ENCODE results near the gene FAM124A. TPM values are rescaled to one million over a fixed set of nuclear protein-coding genes. Genes with fewer than 3 reads are reported as not detected.

FAM124A gene
- total and polyA plus RNA-seq, 2 donors (not counting 3 experiments of a cell fraction or from before 2014, with no cell fraction given), result 3.8 to 9.9 TPM

- DNase-seq (ENCODE audit: low read depth, low spot score) (peak; percentile 42), FAIRE-seq (no peak)
- Histone ChIP-seq H3K4me1 (ENCODE audit: control insufficient read depth, extremely low read depth, insufficient read depth, low read length) (peaks cover 13% of the 10 kb centered on the region), H3K79me2 (ENCODE audit: control insufficient read depth, insufficient read depth, low read length) (no peaks in the 10 kb centered on the region), H3K9ac (replicated peaks; ENCODE audit: extremely low read depth, insufficient read depth, low read length) (no peak overlapping the region), H3K27me3 (ENCODE audit: control insufficient read depth in 2 of 2, insufficient read depth in 2 of 2, low read length in 2 of 2) (no peaks in the 10 kb centered on the region), H3K9me1 (replicated peaks; ENCODE audit: control insufficient read depth, extremely low read depth, insufficient read depth, low read length) (no peaks in the 10 kb centered on the region), H3K36me3 (ENCODE audit: control insufficient read depth in 2 of 2, extremely low read depth in 1 of 2, insufficient read depth in 2 of 2, low read length in 2 of 2) (no peaks in the 10 kb centered on the region), H3K9me3 (replicated peaks; ENCODE audit: control insufficient read depth, insufficient read depth, low read length) (no peaks in the 10 kb centered on the region), H2AFZ (ENCODE audit: low read depth, low read length) (no peak overlapping the region), H3K27ac (ENCODE audit: insufficient read depth, low read depth, low read length) (no peak overlapping the region), H3K4me3 (replicated peaks in 1 of 3; ENCODE audit: insufficient read depth in 1 of 3, low read depth in 1 of 3, low read length in 3 of 3) (no peak overlapping the region), H4K20me1 (replicated peaks; ENCODE audit: control insufficient read depth, extremely low read depth, insufficient read depth, low read length) (no peaks in the 10 kb centered on the region), H3K4me2 (ENCODE audit: insufficient read depth, low read length) (no peak overlapping the region)
- intact Hi-C loops (cut with micrococcal nuclease) (loop anchor here (5.0 to 10.0 kb wide), 2 partner anchors 35 to 98 kb away; no protein-coding TSS in a partner anchor), dilution Hi-C loops (cut with MboI; ENCODE audit: extremely low pct_ligation_motif_present, low sequenced_read_pairs) (no loop called here)
- TF ChIP-seq JUN (IDR thresholded peaks at IDR 0.05; ENCODE audit: borderline replicate concordance, insufficient read depth, insufficient read length, low read depth) (no peak), FOS (IDR thresholded peaks at IDR 0.05; ENCODE audit: borderline replicate concordance, insufficient read depth, low read length) (peak; percentile 35), GATA2 (IDR thresholded peaks at IDR 0.05; ENCODE audit: insufficient read depth, insufficient read length, low read depth, low read length) (peak; percentile 73)
- ChIA-PET CTCF (no interaction called here), POLR2A (no interaction called here)
- no TSS peak for BruUV-seq (replicated peaks)
Observed at GRCh38 chr13:51317262-51317661, 95.1 kb downstream of the FAM124A start.

- Histone ChIP-seq H3K79me2 (ENCODE audit: control insufficient read depth, insufficient read depth, low read length) (no peaks in the 10 kb centered on the region), H4K20me1 (replicated peaks; ENCODE audit: control insufficient read depth, extremely low read depth, insufficient read depth, low read length) (no peaks in the 10 kb centered on the region), H3K9me1 (replicated peaks; ENCODE audit: control insufficient read depth, extremely low read depth, insufficient read depth, low read length) (no peaks in the 10 kb centered on the region), H3K4me2 (ENCODE audit: insufficient read depth, low read length) (no peak overlapping the region), H3K36me3 (ENCODE audit: control insufficient read depth in 2 of 2, extremely low read depth in 1 of 2, insufficient read depth in 2 of 2, low read length in 2 of 2) (no peaks in the 10 kb centered on the region), H2AFZ (ENCODE audit: low read depth, low read length) (no peak overlapping the region), H3K9me3 (replicated peaks; ENCODE audit: control insufficient read depth, insufficient read depth, low read length) (no peaks in the 10 kb centered on the region), H3K27me3 (ENCODE audit: control insufficient read depth in 2 of 2, insufficient read depth in 2 of 2, low read length in 2 of 2) (no peaks in the 10 kb centered on the region), H3K4me1 (ENCODE audit: control insufficient read depth, extremely low read depth, insufficient read depth, low read length) (peaks cover 13% of the 10 kb centered on the region), H3K9ac (replicated peaks; ENCODE audit: extremely low read depth, insufficient read depth, low read length) (no peak overlapping the region), H3K4me3 (replicated peaks in 1 of 3; ENCODE audit: insufficient read depth in 1 of 3, low read depth in 1 of 3, low read length in 3 of 3) (no peak overlapping the region), H3K27ac (ENCODE audit: insufficient read depth, low read depth, low read length) (no peak overlapping the region)
- no peak for FAIRE-seq
- POLR2A ChIA-PET, result interaction anchor here (0.7 kb wide), 1 partner anchor 27 kb away, joined by 6 read pairs; no protein-coding TSS in a partner anchor
- BruUV-seq (replicated peaks), result no TSS peak
- CTCF ChIA-PET, result no interaction called here
- no peak for DNase-seq (ENCODE audit: low read depth, low spot score)
- intact Hi-C loops (cut with micrococcal nuclease), result loop anchor here (5.0 to 10.0 kb wide), 2 partner anchors 34 to 97 kb away; no protein-coding TSS in a partner anchor
- dilution Hi-C loops (cut with MboI; ENCODE audit: extremely low pct_ligation_motif_present, low sequenced_read_pairs), result no loop called here
- TF ChIP-seq JUN (IDR thresholded peaks at IDR 0.05; ENCODE audit: borderline replicate concordance, insufficient read depth, insufficient read length, low read depth) (no peak), POLR2A (IDR thresholded peaks at IDR 0.05; ENCODE audit: low read depth, low read length) (no peak), MYC (IDR thresholded peaks at IDR 0.05; ENCODE audit: low read depth, low read length) (no peak), CTCF (IDR thresholded peaks at IDR 0.05; ENCODE audit: extremely low read depth in 1 of 2, insufficient read depth in 1 of 2, low read depth in 1 of 2, low read length in 2 of 2) (no peak), POLR2AphosphoS5 (IDR thresholded peaks at IDR 0.05; ENCODE audit: insufficient read depth, low read depth, low read length) (no peak), MAX (IDR thresholded peaks at IDR 0.05; ENCODE audit: insufficient read depth, insufficient read length) (no peak)
Observed at GRCh38 chr13:51318015-51318414, 95.8 kb downstream of the FAM124A start.

Data from endothelial cell of umbilical vein (primary cell).